D721Med (cell line): ENCODE measurements around the gene LRRC4B.

Source experiments
- DNase-seq: peaks from one replicate; pipeline ENCODE4 v3.0.0; 2011; ENCODE audit warnings: low spot score; ENCODE audit not compliant: insufficient read length
- FAIRE-seq: peaks from 2 replicates; lab custom pipeline; 2011; peaks lifted over from hg19 to GRCh38; lab: Jason Lieb, UNC
- TF ChIP-seq, protein P1 (sequence below): IDR thresholded peaks from 2 replicates; pipeline ENCODE4 v1.5.1; 2012; ENCODE audit warnings: mild to moderate bottlenecking, control low read depth; ENCODE audit not compliant: insufficient read depth; ENCODE audit errors: missing control alignments

LRRC4B gene

DNA sequence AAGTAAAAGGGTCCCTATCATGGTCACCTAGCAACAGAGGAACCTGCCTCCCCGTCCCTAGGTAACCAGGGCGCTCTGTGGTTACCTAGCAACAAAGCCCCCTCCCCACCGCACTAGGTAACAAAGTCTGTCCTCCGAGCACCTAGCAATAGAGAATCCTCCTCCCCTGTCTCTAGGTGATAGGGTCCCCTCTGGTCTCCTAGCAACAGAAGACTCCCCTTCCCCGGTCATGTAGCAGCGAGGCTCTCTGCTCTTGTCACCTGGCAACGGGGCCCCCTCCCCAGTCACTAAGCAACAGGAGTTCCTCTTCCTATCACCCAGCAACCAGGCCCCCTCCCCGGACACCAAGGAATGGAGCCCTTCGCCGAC, 57.6 kb downstream of the LRRC4B start:
- TF ChIP-seq, protein P1, sequence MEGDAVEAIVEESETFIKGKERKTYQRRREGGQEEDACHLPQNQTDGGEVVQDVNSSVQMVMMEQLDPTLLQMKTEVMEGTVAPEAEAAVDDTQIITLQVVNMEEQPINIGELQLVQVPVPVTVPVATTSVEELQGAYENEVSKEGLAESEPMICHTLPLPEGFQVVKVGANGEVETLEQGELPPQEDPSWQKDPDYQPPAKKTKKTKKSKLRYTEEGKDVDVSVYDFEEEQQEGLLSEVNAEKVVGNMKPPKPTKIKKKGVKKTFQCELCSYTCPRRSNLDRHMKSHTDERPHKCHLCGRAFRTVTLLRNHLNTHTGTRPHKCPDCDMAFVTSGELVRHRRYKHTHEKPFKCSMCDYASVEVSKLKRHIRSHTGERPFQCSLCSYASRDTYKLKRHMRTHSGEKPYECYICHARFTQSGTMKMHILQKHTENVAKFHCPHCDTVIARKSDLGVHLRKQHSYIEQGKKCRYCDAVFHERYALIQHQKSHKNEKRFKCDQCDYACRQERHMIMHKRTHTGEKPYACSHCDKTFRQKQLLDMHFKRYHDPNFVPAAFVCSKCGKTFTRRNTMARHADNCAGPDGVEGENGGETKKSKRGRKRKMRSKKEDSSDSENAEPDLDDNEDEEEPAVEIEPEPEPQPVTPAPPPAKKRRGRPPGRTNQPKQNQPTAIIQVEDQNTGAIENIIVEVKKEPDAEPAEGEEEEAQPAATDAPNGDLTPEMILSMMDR, result no peak
- DNase-seq (peak; percentile 58), FAIRE-seq (no peak)

DNA sequence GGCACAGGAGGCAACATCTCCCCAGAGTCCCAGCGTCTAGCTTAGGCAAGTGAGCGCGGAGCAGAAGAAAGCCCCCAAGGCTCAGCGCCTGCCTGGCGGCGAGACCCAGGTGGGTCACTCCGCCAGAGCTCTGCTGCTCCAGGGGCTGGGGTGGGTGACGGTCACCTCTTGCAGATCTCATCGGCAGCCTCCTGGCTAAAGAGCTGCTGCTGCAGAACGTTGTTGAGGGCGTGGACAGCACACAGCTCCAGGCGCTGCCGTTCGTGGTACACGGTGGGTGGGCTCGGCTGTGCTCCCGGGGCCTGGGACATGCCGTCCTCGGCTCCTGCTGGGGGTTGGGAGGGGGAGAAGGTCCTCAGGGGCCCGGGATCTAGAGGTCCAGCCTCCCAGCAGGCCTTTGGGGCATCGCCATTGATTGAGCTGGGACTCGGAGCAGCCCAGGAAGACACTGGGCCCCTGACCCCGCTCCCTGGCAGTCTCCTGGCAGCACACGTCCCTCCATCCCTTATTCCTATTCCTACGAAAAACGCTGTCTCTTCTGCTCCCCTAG, 58.0 kb downstream of the LRRC4B start:
- DNase-seq, result no peak
- FAIRE-seq, result no peak

DNA sequence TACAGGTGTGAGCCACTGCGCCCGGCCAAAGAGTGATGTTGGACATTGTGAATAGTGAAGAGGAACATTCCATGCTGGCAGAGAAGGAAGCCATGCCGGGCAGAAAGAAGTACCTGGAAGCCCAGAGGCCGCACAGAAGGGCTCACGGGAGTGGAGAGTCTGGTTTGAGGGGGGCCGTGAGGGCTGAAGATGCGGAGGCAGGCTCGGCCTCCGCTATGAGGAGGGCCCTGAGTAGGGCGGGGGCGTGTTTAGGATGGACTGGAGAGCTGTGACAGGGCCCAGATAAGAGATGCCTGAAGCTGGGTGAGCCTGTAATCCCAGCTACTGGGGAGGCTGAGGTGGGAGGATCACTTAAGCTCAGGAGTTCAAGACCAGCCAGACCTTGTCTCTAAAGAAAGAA, 58.9 kb downstream of the LRRC4B start:
- DNase-seq, result no peak
- no peak for FAIRE-seq
- TF ChIP-seq, protein P1, result no peak

More for the DNA sequence above, 58.0 kb downstream of the LRRC4B start:
- TF ChIP-seq, protein P1, result no peak

DNA sequence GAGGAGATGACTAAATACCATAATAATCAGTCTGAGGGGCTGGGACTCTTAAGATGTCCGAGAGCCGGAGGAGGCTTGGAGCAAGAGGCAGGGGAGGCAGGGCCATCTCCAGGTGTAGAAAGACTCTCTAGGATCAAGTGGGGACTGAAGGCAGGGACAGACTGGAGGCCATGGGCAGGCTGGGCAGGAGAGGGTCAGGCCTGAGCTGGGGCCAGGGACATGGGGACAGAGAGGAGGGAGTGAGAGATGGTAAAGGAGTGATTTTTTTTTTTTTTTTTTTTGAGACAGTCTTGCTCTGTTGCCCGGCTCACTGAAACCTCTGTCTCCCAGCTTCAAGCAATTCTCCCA, 59.4 kb downstream of the LRRC4B start:
- FAIRE-seq, result no peak
- no peak for DNase-seq
- TF ChIP-seq, protein P1, result no peak

DNA sequence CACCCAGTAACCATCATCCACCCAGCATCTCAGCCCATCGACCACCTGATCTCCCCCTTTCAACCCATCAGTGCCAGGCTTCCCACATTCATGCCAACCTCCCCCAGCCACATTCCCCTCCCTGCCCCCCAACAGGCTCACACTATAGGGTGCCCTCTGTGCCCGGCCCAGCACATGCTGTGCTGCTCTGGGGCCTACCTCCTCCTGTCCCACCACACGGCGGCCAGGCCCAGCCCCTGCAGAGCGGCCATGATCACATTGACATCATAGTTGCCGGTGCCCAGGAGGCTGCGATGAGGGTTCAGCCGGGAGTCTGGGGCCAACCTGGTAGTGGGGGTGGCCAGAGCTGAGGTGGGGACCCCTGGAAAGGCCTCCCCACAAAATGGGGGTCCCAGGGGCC, 60.9 kb downstream of the LRRC4B start:
- TF ChIP-seq, protein P1, result no peak
- no peak for FAIRE-seq
- no peak for DNase-seq

DNA sequence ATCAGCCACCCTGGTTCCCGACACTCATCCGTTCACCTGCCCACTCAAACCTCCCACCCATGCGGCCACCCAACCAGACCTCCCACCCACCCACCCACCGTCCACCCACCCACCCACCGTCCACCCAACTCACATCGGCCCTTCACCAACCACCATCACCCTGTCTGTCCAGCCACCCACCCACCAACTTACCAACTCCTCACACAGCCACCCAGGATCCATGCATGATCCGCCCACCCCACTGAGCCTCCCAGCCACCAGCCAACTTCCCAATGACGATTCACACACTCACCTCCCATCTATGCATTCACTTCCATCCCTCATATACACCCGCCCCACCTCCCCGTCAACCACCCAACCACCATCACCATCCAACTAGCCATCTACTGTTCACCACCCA, 61.5 kb downstream of the LRRC4B start:
- TF ChIP-seq, protein P1, result no peak
- no peak for DNase-seq
- no peak for FAIRE-seq

DNA sequence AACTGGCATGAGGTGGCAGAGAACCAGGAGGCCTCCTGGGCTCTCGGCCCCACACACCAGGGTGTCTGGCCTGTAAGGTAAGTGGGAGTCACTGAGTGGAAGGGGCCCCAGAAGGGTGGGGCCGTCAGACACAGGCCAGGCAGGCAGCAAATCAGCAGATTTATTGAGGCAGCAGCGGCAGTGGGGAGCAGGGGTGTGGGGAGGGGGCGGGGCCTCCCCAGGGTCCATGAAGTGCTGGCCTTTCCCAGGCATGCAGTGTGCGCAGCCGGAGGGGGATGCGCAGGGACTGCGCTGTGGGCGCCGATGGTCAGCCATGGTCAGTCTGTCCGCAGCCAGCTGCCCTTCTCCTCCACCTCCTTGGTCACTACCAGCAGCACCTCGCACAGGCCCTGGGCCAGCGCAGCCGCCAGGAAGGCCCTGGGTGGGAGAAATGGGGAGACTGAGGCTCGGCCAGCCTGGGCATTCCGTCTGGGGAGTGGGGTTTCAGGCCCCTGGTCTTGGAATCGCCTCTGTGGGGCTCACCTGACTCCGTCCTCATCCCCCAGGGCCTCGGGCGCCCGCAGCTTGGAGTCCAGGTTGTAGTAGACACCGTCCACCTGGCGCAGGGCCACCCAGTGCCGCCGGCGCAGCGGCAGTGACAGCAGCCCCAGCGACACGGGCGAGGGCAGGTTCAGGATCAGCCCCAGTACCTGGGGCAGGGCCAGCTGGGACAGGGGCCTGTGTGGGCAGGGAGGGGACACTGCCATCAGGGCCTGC, 62.2 kb downstream of the LRRC4B start:
- DNase-seq (no peak), FAIRE-seq (no peak)
- TF ChIP-seq, protein P1, result no peak
